ENCODE measurements around the gene CLCN7. TPM values are rescaled to one million over a fixed set of nuclear protein-coding genes. Genes with fewer than 3 reads are reported as not detected.

CLCN7 gene
- total and polyA plus RNA-seq, 2 of the 13 experiments (the other 11 are each of a cell fraction or from before 2014, with no cell fraction given) = 24.6 to 25.1 TPM

GRCh38 chr16:1474796-1475551 lies at the start of gene CLCN7 (continued):
- TF ChIP-seq ZNF513 (CRISPR knock-in tag; conservative IDR thresholded peaks at IDR 0.05) (no peak), WIZ (CRISPR knock-in tag; IDR thresholded peaks at IDR 0.05) (peak; percentile 65; the same call in 1 of the 2 replicates), MAFG (CRISPR knock-in tag; IDR thresholded peaks at IDR 0.05) (no peak), RXRA (CRISPR knock-in tag; IDR thresholded peaks at IDR 0.05) (peak; percentile 70), TRIM24 (CRISPR knock-in tag; IDR thresholded peaks at IDR 0.05) (no peak), ZFP62 (CRISPR knock-in tag; IDR thresholded peaks at IDR 0.05) (no peak), RFX5 (IDR thresholded peaks at IDR 0.05; ENCODE audit: low read depth, low read length) (no peak), SMARCE1 (IDR thresholded peaks at IDR 0.05; ENCODE audit: borderline replicate concordance) (no peak), ZBTB44 (CRISPR knock-in tag; IDR thresholded peaks at IDR 0.05) (peak; percentile 75; the same call in 1 of the 2 replicates), ZFAT (CRISPR knock-in tag; conservative IDR thresholded peaks at IDR 0.05) (peak; percentile 79), ZNF678 (CRISPR knock-in tag; IDR thresholded peaks at IDR 0.05) (0 out of 2 replicates have a peak, but pooled peaks have one; percentile 47), HNRNPL (IDR thresholded peaks at IDR 0.05; ENCODE audit: low read depth, low read length) (no peak), PRDM4 (CRISPR knock-in tag; IDR thresholded peaks at IDR 0.05; ENCODE audit: borderline replicate concordance) (no peak; the same call in 1 of the 2 replicates), FUBP1 (CRISPR knock-in tag; IDR thresholded peaks at IDR 0.05; ENCODE audit: borderline replicate concordance) (no peak), KLF9 (CRISPR knock-in tag; IDR thresholded peaks at IDR 0.05; ENCODE audit: low read depth) (no peak), RNF2 (conservative IDR thresholded peaks at IDR 0.05; ENCODE audit: low read depth) (peak; percentile 98), JUND (CRISPR knock-in tag; IDR thresholded peaks at IDR 0.05) (0 out of 2 replicates have a peak, but pooled peaks have one; percentile 13), ZBTB37 (CRISPR knock-in tag; IDR thresholded peaks at IDR 0.05) (no peak), KMT2A (CRISPR knock-in tag; IDR thresholded peaks at IDR 0.05) (peak; percentile 73; the same call in 1 of the 2 replicates), FOSL2 (CRISPR knock-in tag; IDR thresholded peaks at IDR 0.05) (peak; percentile 42), ZNF180 (CRISPR knock-in tag; IDR thresholded peaks at IDR 0.05; ENCODE audit: borderline replicate concordance, low read depth) (no peak), RAD51 (IDR thresholded peaks at IDR 0.05; ENCODE audit: borderline replicate concordance) (peak; percentile 98)
